Measurements from ENCODE around the gene VAC14.

VAC14 gene

DNA sequence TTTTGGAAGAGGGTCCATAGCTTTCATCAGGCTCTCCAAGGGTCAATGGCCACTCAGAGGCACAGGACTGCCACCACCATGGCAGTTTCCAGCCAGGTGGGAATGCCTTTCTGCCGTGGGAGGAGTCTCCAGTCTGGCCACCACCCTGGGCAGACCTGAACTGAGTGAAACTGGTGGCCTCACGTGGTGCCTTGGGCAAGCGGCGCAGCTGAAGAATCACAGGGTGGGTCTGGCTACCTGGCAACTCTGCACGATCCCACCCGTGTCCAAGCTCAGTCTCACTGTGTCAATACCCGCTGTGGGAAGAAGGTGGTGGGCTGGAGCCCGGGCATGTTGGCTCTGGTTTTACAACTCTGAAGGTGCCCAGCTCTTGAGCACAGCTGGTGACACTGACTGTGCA, 31.8 kb downstream of the VAC14 start:
- no peak for DNase-seq (ENCODE audit: low spot score)
- H3K4me3 ChIP-seq, result no peak overlapping the region
- TF ChIP-seq CTCF (IDR thresholded peaks at IDR 0.05), result no peak
- no peak overlapping the region for H3K27ac ChIP-seq

DNA sequence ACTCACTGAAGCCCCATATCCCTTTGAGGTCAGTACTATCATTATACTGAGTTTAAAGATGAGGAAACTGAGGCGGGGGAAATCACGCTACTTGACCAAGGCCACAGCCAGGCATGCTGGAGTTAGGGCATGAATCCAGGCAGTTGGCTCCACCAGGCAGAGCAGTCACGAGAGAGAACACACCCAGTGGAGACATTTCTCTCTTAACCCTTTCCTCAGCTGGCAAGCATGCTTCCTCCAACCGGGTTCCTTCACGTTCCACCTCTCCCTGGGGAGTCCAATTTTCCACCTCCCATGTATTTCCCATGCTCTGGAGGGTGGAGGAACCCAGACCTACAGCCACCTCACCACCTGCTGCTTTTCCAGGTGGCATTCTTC, 32.8 kb downstream of the VAC14 start:
- no peak for DNase-seq (ENCODE audit: low spot score)
- H3K27ac ChIP-seq, result no peak overlapping the region
- no peak for TF ChIP-seq CTCF (IDR thresholded peaks at IDR 0.05)
- no peak overlapping the region for H3K4me3 ChIP-seq

DNA sequence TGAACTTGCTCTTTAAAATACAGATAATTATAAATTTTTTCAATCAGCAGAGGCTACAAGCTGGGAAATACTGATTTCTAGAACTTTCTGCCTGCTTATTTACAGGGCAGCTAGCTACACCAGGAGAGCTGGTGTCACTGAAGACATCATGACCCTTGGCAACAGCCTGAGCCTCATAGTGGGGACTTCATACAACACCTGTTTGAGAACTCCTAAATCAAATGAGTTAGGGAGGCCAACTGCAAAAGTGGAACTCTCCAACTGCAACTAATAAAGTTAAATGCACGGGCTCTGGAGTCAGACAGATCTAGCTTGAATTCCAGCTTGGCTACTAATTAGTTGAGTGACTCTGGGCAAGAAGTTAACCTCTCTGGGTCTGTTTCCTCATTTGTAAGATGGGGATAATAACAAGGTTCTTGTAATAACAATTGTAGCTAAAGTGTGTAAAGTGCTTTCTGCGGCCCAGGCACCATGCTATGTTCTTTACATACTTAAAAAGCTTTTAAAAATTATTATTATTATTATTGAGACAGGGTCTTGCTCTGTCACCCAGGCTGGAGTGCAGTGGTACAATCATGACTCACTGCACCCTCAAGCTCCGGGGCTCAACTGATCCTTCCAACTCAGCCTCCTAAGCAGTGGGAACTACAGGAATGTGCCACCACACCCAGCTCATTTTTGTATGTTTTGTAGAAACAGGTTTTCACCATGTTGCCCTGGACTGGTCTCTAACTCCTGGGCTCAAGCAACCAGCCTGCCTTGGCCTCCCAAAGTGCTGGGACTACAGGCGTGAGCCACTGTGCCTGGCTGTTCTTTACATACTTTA, 33.4 kb downstream of the VAC14 start:
- H3K4me3 ChIP-seq, result no peak overlapping the region
- no peak for TF ChIP-seq CTCF (IDR thresholded peaks at IDR 0.05)
- no peak overlapping the region for H3K27ac ChIP-seq
- no peak for DNase-seq (ENCODE audit: low spot score)

DNA sequence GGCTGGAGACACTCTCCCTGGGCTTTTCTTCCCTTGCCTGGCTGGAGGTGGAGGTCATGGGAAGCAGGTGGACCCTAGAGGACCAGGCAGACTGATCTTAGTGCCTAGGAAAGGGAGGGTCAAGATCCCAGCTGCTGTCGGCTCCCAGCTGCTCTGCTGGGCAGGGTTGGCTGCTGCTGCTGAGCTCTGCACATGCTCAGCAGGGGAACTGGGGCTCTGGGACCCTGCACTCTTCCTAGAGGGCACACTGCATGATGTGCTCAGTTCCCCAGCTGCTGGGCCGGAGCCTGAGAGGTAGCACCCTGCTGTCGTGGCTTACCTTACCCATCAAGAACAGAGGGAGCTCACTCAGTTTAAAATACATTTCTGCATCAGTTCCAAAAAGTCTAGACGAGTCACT, 34.3 kb downstream of the VAC14 start:
- no peak overlapping the region for H3K27ac ChIP-seq
- TF ChIP-seq CTCF (IDR thresholded peaks at IDR 0.05), result no peak

DNA sequence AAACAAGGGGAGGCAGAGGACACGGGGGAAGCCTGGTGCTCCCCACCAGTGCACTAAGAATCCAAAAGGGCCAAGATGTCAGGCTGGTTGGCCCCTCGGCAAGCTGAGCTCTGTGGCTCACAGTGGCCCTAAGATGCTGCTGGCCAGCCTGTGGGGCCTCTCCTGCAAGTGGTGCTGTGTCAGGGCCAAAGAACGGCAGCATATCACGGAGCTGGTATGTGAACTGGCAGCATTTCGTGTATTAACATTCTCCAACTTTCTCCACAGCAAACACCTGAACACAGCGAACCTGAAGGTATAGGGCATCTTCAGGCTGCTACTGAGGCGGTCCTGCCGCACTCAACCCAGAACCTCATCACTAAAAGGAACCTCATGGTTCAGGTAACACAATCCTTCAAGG, 34.8 kb downstream of the VAC14 start:
- TF ChIP-seq CTCF (IDR thresholded peaks at IDR 0.05), result no peak
- DNase-seq (ENCODE audit: low spot score), result no peak
- no peak overlapping the region for H3K4me3 ChIP-seq
- H3K27ac ChIP-seq, result no peak overlapping the region

More for the DNA sequence above, 34.3 kb downstream of the VAC14 start:
- DNase-seq (ENCODE audit: low spot score), result no peak
- no peak overlapping the region for H3K4me3 ChIP-seq

DNA sequence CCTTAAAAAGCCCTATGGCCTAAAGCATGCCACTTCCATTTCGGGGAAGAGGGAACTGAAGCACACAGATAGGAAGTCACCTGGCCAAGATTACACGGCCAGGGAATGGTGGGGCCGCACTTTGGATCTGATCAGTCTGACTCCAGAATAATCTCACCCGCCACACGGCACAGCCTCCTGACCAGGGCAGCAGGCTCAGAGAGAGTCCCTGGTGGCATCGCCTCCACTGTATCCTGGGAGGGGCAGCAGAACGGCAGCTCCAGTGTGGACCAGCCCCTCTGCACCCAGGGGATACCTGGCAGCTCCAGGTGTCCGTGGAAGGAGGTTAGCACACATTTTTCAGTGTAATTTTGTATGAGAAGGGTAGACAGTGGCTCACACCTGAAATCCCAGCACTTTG, 35.5 kb downstream of the VAC14 start:
- no peak overlapping the region for H3K4me3 ChIP-seq
- no peak overlapping the region for H3K27ac ChIP-seq
- DNase-seq (ENCODE audit: low spot score), result no peak
- TF ChIP-seq CTCF (IDR thresholded peaks at IDR 0.05), result no peak

DNA sequence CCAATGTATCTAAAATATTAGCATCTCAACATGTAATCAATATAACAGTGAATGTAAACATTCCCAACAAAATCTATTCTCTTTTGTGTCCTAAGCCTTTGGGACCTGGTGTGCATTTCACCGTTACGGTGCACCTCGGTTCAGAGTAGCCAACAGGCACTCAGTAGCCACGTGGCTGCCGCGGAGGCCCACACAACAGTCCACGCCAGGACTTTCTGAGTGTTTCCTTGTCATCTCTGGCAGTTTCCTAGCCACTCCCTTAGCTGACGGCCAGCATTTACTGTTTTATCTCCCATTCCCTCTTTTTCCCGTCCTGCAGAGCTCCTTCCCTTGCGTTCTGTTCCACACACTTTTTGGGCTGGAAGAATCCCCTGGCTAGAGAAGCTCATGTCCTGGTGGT, 36.3 kb downstream of the VAC14 start:
- TF ChIP-seq CTCF (IDR thresholded peaks at IDR 0.05), result no peak
- Histone ChIP-seq H3K4me3 (no peak overlapping the region), H3K27ac (no peak overlapping the region)
- DNase-seq (ENCODE audit: low spot score), result no peak
